ENCODE results near the gene WDR90. TPM values are rescaled to one million over a fixed set of nuclear protein-coding genes. Genes with fewer than 3 reads are reported as not detected.

WDR90 gene
- total and polyA plus RNA-seq, 2 of the 13 experiments (the other 11 are each of a cell fraction or from before 2014, with no cell fraction given) = 14.9 to 28.9 TPM

DNA sequence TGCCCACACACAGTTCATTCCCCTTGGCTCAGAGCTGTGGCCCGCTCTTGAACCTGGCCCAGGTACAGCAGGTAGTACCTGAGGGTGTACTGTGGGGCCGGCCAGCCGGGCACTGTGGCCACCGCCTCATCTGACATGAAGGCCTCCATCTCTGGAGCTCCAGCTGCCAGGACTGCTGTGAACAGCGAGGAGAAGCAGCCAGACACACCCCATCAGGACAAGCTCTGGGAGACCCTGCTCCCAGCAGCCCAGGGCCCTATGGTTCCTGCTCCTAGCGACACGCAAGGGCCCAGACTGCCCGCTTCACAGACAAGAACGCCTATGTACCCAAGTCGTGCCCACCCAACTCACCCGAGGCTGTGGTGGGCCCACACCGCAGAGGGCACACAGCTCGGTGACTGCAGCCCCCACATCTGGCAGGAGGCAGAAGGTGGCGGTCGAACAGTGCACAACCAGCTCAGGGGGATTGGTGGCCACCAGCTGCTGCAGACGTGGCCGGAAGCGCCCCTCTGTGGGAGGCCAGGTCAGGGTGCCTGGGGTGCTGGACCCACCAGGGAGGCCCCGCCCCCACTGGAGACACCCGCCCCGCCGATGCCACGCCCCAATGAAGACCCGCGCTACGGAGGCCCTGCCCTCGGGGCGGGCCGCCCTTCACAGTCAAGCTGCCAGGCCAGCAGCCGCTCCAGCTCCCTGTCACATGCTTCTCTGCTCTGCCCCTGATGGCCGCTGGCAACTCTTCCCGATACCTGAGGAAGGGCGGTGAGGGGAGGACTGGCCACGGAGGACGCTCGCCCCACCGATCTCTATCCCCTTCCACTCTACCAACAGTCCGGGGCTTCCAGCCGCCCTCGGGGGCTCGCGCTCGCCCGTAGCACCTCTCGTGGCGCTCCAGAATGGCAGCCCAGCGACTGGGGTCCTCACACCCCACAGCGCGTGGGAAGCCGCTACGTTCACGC is 30.0 kb downstream of the WDR90 start (continued):
- TF ChIP-seq, protein P1, sequence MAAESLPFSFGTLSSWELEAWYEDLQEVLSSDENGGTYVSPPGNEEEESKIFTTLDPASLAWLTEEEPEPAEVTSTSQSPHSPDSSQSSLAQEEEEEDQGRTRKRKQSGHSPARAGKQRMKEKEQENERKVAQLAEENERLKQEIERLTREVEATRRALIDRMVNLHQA (CRISPR knock-in tag; IDR thresholded peaks at IDR 0.05) = no peak
- TF ChIP-seq ZNF781 (CRISPR knock-in tag; IDR thresholded peaks at IDR 0.05; ENCODE audit: borderline replicate concordance, not compliant biosample characterization) (no peak), AGO1 (IDR thresholded peaks at IDR 0.05; ENCODE audit: low read depth, low read length, poor library complexity, severe bottlenecking) (peak; percentile 29), NR1H2 (CRISPR knock-in tag; IDR thresholded peaks at IDR 0.05; ENCODE audit: borderline replicate concordance, low read depth) (no peak), ZNF768 (CRISPR knock-in tag; IDR thresholded peaks at IDR 0.05) (peak; percentile 18; the same call in 1 of the 2 replicates), ZNF383 (CRISPR knock-in tag; IDR thresholded peaks at IDR 0.05; ENCODE audit: borderline replicate concordance) (no peak)
- TF ChIP-seq, protein P2, sequence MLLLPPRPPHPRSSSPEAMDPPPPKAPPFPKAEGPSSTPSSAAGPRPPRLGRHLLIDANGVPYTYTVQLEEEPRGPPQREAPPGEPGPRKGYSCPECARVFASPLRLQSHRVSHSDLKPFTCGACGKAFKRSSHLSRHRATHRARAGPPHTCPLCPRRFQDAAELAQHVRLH (CRISPR knock-in tag; IDR thresholded peaks at IDR 0.05; ENCODE audit: borderline replicate concordance, low read depth) = no peak; the same call in 1 of the 2 replicates
- TF ChIP-seq, protein P3, sequence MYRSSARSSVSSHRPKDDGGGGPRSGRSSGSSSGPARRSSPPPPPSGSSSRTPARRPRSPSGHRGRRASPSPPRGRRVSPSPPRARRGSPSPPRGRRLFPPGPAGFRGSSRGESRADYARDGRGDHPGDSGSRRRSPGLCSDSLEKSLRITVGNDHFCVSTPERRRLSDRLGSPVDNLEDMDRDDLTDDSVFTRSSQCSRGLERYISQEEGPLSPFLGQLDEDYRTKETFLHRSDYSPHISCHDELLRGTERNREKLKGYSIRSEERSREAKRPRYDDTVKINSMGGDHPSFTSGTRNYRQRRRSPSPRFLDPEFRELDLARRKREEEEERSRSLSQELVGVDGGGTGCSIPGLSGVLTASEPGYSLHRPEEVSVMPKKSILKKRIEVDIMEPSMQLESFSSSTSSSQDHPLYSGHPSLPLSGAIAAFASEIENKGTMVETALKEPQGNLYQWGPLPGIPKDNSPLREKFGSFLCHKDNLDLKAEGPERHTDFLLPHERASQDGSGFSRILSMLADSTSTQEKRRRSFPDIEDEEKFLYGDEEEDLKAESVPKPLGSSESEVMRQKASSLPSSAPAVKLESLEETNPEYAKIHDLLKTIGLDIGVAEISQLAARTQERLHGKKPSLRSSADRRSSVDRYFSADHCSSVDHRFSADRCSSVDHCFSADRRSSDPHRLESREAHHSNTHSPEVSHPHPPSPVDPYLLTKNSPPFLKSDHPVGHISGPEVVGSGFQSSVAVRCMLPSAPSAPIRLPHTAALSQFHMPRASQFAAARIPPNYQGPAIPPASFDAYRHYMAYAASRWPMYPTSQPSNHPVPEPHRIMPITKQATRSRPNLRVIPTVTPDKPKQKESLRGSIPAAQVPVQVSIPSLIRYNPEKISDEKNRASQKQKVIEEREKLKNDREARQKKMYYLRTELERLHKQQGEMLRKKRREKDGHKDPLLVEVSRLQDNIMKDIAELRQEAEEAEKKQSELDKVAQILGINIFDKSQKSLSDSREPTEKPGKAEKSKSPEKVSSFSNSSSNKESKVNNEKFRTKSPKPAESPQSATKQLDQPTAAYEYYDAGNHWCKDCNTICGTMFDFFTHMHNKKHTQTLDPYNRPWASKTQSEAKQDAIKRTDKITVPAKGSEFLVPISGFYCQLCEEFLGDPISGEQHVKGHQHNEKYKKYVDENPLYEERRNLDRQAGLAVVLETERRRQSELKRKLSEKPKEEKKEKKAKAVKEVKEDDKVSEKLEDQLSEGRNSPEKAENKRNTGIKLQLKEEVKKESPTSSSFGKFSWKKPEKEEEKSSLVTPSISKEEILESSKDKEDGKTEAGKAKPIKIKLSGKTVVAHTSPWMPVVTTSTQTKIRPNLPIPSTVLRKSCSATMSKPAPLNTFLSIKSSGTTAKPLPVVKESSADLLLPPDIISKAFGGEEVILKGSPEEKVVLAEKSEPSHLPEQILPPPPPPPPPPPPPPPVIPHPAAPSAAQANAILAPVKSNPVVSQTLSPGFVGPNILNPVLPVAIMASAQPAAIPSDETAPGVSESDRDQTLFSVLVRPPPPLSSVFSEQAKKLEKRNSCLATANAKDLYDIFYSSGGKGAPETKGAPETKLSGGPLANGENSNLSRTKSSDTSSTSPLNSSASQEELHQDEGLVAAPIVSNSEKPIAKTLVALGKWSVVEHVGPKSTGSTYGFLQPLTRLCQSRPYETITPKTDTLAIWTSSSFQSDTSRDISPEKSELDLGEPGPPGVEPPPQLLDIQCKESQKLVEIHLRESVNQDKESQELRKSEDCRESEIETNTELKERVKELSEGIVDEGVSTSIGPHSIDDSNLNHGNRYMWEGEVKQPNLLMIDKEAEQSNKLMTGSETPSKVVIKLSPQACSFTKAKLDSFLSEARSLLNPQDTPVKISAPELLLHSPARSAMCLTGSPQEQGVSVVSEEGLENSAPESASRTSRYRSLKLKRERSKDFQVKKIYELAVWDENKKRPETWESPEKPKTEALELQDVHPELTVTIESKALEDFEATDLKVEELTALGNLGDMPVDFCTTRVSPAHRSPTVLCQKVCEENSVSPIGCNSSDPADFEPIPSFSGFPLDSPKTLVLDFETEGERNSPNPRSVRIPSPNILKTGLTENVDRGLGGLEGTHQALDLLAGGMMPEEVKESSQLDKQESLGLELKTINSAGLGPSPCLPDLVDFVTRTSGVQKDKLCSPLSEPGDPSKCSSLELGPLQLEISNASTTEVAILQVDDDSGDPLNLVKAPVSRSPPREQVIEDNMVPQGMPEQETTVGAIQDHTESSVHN (CRISPR knock-in tag; IDR thresholded peaks at IDR 0.05) = no peak
- TF ChIP-seq, protein P4, sequence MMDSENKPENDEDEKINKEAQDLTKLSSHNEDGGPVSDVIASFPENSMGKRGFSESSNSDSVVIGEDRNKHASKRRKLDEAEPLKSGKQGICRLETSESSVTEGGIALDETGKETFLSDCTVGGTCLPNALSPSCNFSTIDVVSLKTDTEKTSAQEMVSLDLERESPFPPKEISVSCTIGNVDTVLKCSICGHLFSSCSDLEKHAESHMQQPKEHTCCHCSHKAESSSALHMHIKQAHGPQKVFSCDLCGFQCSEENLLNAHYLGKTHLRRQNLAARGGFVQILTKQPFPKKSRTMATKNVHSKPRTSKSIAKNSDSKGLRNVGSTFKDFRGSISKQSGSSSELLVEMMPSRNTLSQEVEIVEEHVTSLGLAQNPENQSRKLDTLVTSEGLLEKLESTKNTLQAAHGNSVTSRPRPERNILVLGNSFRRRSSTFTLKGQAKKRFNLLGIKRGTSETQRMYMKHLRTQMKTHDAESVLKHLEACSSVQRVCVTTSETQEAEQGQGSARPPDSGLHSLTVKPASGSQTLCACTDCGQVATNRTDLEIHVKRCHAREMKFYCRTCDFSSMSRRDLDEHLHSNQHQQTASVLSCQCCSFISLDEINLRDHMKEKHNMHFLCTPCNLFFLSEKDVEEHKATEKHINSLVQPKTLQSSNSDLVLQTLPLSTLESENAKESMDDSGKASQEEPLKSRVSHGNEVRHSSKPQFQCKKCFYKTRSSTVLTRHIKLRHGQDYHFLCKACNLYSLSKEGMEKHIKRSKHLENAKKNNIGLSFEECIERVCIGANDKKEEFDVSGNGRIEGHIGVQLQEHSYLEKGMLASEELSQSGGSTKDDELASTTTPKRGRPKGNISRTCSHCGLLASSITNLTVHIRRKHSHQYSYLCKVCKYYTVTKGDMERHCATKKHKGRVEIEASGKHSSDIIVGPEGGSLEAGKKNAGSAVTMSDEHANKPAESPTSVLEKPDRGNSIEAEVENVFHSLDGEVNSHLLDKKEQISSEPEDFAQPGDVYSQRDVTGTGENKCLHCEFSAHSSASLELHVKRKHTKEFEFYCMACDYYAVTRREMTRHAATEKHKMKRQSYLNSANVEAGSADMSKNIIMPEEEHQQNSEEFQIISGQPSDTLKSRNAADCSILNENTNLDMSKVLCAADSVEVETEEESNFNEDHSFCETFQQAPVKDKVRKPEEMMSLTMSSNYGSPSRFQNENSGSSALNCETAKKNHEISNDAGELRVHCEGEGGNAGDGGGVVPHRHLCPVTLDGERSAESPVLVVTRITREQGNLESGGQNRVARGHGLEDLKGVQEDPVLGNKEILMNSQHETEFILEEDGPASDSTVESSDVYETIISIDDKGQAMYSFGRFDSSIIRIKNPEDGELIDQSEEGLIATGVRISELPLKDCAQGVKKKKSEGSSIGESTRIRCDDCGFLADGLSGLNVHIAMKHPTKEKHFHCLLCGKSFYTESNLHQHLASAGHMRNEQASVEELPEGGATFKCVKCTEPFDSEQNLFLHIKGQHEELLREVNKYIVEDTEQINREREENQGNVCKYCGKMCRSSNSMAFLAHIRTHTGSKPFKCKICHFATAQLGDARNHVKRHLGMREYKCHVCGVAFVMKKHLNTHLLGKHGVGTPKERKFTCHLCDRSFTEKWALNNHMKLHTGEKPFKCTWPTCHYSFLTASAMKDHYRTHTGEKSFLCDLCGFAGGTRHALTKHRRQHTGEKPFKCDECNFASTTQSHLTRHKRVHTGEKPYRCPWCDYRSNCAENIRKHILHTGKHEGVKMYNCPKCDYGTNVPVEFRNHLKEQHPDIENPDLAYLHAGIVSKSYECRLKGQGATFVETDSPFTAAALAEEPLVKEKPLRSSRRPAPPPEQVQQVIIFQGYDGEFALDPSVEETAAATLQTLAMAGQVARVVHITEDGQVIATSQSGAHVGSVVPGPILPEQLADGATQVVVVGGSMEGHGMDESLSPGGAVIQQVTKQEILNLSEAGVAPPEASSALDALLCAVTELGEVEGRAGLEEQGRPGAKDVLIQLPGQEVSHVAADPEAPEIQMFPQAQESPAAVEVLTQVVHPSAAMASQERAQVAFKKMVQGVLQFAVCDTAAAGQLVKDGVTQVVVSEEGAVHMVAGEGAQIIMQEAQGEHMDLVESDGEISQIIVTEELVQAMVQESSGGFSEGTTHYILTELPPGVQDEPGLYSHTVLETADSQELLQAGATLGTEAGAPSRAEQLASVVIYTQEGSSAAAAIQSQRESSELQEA (CRISPR knock-in tag; IDR thresholded peaks at IDR 0.05; ENCODE audit: not compliant biosample characterization) = peak; percentile 65
